DOHH2 (cell line): Measurements from ENCODE around the gene GFER.

Experiments used
- CTCF ChIP-seq: fragments of 200-600 bp; sonication (generic); IDR thresholded peaks from one replicate; pipeline ENCODE4 v1.5.1; 2014; ENCODE audit warnings: antibody characterized with exemption, mild to moderate bottlenecking, low read depth, low read length; ENCODE audit not compliant: poor library complexity, severe bottlenecking
- EZH2phosphoT487 ChIP-seq: fragments of 200-600 bp; sonication (generic); IDR thresholded peaks from 2 replicates; pipeline ENCODE4 v1.6.1; 2017; ENCODE audit warnings: borderline replicate concordance, mild to moderate bottlenecking, antibody characterized with exemption, low read length, moderate library complexity, mixed read lengths

DNA sequence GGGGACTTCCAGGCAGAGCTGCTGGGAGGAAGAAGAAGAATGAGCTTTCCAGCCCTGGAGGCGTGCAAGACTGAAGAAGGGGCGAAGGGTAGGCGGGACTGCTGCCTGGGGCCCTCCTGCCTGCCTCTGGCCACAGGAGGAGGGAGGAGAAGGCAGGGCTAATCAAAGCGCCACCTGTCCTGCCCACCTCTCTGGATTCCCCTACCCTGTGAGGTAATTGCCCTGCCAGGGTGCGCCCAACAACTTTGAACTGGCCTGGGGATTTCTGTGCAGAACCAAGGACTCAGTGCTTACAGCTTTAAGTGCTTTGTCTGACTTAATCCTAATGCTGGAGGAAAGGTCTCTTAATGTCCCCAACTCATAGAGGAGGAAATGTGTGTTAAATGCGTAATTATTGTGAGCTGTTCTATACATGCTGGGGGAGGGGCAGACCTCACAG is 2.6 kb upstream of the GFER start, which contains the start of gene NOXO1:
- TF ChIP-seq CTCF = no peak
- no peak for TF ChIP-seq EZH2phosphoT487
